Measurements from ENCODE around the gene C1orf167.
"Not testable (repeated sequence)": the region's sequence is repeated elsewhere in the genome, so short reads cannot be mapped to it uniquely, and the experiment has no call there.

Gene C1orf167

GRCh38 chr1:11802973-11803885, 41.2 kb downstream of the C1orf167 start:
- no peak for FAIRE-seq

DNA sequence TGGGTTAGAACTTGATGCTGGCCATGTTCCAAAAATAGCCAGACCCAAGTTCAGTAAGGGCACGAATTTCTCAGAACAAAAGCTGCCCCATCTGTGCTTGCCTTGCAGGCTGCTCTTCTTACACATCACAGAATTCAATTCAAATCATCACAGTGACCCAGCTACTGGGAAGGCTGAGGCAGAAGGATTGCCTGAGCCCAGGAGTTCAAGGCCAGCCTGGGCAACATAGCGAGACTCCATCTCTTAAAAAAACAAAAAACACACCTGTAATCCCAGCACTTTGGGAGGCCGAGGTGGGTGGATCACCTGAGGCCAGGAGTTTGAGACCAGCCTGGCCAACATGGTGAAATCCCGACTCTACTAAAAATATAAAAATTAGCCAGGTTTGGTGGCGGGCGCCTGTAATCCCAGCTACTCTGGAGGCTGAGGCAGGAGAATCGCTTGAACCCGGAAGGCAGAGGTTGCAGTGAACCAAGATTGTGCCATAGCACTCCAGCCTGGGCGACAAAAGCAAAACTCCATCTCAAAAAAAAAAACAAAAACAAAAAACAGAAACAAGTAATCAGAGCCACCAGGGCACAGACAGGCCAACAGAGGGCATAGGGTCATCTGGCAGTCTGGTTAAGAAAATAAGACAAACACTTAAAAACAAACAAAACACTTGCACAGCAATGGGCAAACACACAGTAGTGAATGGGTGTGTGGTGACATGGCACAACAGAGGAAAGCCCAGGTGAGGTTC, 42.1 kb downstream of the C1orf167 start:
- not testable (repeated sequence) for FAIRE-seq

DNA sequence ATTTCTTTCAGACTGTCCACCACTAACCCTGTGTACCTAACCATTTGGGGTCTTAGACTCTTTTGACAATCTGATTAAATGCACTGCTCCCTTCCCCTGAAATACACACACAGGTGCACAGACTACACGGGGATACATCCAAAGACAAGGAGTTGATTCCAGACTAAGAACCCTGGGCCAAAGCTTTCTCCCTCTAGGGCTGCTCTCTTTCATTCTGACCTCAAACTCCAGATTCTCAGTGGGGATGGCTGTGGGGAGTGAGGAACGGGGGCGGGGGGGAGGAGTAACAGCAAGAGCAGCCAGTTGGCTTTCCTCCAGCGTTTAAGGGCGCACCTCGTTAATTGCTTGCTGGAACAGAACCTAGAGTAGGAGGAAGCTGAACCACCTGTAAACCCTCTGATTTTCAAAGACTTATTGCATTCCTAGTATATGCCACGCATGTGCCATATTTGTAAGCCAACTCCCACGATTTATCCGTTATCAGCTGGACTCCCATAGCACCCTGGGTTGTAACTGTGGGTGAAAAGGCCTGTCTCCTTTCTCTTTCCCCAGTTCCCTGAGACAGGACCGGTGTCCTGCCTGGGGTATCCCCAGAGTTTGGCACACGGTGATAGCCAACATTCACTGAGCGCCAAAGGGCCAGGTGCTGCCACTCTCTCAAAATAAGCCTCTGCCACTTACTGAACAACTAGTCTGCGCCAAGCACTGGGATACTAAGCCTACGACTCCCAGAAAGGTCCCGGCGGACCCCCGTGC, 42.9 kb downstream of the C1orf167 start:
- FAIRE-seq = no peak

DNA sequence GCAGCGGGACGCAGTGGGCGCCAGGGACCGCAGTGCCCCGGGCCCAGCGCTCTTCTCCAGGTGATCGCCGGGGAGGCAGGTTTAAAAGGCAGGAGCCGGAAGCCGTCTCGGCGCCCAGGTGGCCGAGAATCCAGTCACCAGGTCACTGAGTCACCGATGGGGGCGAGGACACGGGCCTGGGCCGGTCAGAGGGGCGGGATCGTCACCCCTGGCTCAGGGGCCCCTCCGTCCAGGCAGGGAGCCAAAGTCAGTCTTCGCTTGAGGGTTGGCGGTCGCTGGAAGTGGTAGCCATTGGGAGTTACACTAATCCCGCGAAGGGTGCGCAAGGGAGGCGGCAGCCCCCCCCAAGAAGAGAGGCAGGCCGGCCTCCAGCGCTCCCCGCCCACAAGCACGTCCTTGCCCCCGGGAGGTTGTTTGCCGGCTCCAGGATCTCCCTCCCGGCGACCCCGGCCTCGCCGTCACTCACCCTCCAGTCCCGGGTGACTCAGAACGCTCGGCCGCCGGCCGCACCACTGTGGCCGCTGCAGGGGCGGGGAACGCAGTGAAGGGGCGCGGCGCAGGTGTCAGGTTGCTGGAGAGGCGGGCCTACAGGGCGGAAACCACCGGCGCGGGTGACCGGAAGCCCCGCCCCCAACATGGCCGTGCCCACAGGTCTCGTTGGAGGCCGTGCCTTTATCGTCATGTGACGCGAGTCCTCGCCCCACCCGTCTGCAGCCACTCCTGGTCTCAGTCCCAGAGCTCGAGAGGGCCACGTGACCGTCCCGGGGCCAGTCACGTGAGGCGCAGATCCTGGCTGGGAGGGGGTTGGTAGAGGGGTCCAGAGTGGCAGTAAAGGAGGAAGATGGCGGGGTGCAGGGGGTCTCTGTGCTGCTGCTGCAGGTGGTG, 43.7 kb downstream of the C1orf167 start, which contains the start of the genes CLCN6 and MTHFR:
CLCN6 (plus strand) TSS at position 770 of the 885 bp plus-strand sequence; CDS start at position 842, 72 bp downstream.
MTHFR (minus strand) TSS at position 543 of the 885 bp plus-strand sequence. CDS start 2,848 bp downstream, outside the sequence.
- no peak for FAIRE-seq

DNA sequence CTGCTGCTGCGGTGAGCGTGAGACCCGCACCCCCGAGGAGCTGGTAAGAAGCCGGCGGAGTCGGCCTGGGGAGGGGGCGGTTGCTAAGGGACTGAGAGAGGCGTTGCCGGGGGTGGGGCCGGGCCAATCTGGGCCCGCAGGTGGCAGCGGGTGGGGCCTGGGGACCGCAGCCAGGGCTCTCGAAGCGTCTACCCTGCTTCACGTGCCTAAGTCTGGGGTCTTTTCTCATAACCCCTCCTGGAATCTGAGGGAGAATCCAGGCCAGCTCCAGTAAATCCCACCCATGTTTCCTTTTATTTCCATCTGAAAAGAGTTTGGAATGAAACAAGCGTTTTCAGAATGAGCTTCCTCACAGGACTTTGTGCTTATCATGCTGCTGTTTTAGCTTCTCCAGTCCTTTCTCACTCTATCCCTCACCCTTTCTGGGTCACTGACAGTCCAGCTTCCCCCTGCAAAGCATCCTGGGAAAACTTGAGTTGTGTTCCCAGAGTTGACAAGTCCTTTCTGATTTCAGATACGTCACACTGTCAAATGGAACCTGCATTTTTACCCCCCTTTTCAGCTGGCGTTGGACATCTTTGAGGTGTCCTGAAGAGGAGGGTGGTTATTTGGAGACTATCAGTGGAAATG, 44.4 kb downstream of the C1orf167 start:
- no peak for FAIRE-seq

DNA sequence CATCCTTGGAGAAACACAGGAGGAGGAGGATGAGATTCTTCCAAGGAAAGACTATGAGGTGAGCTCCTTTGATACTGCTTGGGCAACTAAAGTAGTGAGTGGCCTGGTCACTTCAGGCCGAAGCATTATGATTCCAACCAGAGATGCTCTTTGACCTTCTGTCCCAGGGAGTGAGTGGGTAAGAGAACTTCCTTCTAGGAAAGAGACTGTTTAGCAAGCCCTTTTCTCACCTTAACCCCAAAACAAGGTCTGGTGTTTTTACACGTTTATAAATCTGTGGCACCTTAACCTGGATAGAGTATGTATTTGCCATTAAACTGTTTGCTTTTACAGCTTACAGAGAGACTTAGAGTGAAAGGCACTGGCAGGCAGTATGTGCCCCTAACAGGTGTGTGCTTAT, 45.1 kb downstream of the C1orf167 start:
- FAIRE-seq = no peak

DNA sequence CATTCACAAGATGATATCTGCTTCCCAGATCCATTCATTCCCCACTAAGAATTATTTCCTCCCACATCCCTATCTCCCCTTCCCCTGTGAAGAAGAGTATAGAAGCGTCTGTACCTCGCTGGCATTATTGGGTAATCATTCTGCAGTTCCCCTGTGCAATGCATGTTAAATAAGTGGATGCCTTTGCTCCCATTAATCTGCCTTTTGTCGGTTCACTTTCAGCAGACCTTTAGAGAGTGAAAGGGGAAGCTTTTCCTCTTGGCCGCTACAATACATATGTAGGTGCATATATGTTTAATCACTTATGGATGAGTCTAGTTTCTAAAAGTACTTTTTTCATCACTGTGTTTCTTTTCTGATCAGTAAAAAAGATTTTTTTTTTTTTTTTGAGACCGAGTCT, 51.0 kb downstream of the C1orf167 start:
- FAIRE-seq = no peak

GRCh38 chr1:11817192-11817591, 55.2 kb downstream of the C1orf167 start:
- no peak for FAIRE-seq

DNA sequence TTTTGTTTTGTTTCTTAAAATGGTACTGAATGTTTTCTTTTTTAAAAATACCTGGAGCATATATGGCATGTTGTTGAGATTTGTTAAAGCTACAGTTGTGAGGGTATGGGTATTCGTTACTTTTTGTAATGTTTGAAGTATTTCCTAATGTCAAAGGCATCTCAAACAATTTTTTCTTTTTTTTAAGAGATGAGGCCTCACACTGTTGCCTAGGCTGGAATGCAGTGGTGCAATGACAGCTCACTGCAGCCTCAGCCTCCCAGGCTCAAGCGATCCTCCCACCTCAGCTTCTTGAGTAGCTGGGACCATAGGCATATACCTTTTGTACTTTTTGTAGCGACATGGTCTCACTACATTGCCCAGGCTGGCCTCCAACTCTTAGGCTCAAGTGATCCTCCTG, 60.1 kb downstream of the C1orf167 start:
- no peak for FAIRE-seq

GRCh38 chr1:11823366-11824137, 61.6 kb downstream of the C1orf167 start:
- no peak for FAIRE-seq

DNA sequence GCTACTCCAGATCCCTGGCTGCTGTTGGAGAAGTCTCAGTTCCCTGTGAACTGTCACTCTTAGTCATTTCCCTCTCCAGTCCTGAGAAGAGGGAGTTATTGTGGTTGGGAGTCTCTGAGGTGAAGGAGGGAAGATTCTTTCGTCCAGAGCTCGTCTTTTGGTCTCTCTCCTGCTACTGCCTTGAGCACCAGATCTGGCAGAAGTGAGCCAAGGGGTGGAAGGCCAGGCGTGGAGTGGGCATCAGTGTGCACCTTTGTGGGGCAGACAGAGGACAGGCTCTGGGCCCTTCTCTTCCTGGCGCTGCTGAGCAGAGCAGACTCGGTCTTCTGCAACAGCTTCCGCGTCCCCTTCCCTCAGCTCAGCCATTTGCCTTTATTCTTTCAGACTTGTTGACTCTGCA, 63.1 kb downstream of the C1orf167 start:
- FAIRE-seq = no peak

DNA sequence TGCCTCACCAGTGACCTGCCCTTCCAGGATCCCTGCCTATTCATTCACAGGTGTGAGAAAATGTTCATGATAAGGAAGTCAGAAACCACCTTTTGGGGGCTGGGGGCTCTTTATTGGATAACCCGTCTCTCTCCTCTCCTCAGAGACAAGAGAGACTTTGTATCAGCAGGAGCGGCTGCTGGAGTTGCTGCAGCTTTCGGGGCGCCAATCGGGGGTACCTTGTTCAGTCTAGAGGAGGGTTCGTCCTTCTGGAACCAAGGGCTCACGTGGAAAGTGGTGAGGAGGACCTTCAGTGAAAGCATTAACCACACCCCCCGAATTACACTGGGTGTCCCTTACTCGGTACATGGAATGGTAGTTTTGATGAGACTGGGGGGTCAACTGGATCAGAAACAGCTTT, 65.0 kb downstream of the C1orf167 start:
- no peak for FAIRE-seq

- no peak for FAIRE-seq
These were observed 66.5 kb downstream of the C1orf167 start for GRCh38 chr1:11828511-11828910.

DNA sequence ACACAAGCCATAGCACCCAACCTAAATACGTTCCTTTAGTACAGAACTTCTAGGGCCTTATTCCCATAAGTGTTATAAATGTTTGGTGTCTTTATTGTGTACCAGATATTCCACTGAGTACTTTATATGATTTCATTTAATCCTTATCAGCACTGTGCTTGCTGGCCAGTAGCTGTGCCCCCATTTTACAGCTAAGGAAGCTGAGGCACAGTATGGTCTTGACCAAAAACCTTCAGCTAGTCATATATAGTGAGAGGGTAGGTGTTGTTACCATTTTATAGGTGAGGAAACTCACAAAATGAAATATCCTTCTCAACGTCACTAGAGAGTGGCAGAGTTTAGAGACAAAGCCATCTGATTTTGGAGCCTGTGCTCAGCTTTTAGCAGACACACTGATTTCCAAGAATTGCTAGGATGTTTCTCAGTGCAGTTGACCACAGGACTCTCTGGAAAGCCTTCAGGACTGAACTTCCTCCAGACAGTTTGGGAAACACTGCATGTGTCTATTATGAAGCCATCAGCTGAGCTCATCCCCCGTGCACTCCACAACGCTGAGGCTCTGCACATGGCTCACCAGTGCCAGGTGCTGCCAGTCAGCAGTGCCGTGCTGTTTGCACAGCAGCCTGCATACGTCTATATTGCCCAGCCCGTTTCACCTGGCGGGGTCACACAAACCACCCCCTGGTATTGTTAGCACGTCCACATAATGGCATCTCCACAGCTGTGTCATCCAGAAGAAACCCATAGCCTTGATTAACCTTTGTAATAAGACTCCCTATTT, 70.1 kb downstream of the C1orf167 start:
- FAIRE-seq = no peak

- no peak for FAIRE-seq
These were observed 71.5 kb downstream of the C1orf167 start for GRCh38 chr1:11833497-11833896.

- FAIRE-seq = no peak
These were observed 71.9 kb downstream of the C1orf167 start for GRCh38 chr1:11833900-11834299.

DNA sequence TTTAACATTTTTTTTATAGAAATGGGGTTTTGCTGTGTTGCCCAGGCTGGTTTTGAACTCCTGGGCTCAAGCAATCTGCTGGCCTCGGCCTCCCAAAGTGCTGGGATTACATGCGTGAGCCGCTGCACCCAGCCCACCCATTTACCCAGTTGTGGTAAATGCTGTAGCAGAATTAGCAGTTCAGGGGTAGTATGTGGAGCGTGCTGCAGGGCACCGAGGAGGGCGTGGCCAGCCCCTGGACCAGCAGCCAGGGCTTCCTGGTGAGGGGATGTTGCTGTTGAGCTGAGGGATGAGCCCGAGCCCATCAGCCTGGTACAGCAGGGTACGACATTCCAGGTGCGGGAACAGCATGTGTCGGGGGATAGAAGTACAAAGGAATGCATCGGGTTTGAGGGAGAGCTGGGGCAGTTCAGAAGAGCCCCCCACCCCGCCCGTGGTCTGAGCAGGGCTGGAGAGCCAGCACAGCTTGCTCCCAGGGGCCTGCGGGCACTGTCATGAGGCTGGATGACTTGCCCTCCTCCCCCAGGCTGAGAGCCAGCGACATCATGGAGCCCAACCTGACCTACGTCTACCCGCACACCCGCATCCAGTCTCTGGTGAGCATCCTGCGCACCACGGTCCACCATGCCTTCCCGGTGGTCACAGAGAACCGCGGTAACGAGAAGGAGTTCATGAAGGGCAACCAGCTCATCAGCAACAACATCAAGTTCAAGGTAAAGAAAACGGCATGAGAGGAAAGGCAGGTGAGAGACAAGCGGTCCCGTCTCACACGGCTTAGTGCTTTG, 73.6 kb downstream of the C1orf167 start:
- no peak for FAIRE-seq

GRCh38 chr1:11836955-11837766, 75.2 kb downstream of the C1orf167 start:
- no peak for FAIRE-seq

All from colon (tissue), 2 donors.